HG03342 (cell line): ENCODE data around the gene TAF11L6.
"Not testable (repeated sequence)": the region's sequence is repeated elsewhere in the genome, so short reads cannot be mapped to it uniquely, and the experiment has no call there.

ENCODE experiments used
- ATAC-seq: cut with Tn5 transposase; IDR thresholded peaks from one replicate; pipeline ENCODE4 v1.9.1; 2021; ENCODE audit warnings: mild to moderate bottlenecking, moderate library complexity; ENCODE audit not compliant: unreplicated experiment

The TAF11L6 gene

GRCh38 chr5:17528369-17528768 is at the start of gene TAF11L6:
Gene TAF11L6 (plus strand): TSS chr5:17528669.
- not testable (repeated sequence) for ATAC-seq

GRCh38 chr5:17481378-17481777 is 47.1 kb upstream of the TAF11L6 start:
- no peak for ATAC-seq

GRCh38 chr5:17482790-17483189 is 45.7 kb upstream of the TAF11L6 start:
- no peak for ATAC-seq

DNA sequence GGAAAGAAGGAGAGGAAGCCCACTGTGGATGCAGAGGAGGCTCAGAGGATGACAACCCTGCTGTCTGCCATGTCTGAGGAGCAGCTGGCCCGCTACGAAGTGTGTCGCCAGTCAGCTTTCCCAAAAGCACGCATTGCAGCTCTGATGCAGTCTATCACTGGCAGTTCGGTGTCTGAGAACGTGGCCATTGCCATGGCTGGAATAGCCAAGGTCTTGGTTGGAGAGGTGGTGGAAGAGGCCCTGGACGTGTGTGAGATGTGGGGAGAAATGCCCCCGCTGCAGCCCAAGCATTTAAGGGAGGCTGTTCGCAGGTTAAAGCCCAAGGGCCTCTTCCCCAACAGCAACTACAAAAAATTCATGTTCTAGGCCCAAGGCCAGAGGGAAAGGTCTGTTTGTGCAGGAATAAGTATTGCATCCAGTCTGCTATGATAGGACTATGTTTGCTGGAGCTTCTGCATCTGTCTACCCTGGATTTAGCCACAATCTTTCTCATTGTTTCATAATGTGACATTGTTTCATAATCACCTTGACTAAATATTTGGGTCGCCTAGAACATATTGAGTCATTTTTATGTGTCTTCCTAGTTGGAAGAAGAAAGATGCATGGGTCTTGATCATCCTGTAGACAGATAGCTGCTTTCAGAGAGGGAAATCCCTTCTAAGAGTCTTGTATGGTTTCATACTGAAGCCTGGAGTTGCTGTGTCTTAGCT is 41.9 kb upstream of the TAF11L6 start:
- ATAC-seq, result not testable (repeated sequence)

- no peak for ATAC-seq
Observed at GRCh38 chr5:17487174-17487512, 41.3 kb upstream of the TAF11L6 start.

- not testable (repeated sequence) for ATAC-seq
Observed at GRCh38 chr5:17491257-17491656, 37.2 kb upstream of the TAF11L6 start.

- no peak for ATAC-seq
Observed at GRCh38 chr5:17492770-17493169, 35.7 kb upstream of the TAF11L6 start.

- ATAC-seq, result no peak
Observed at GRCh38 chr5:17497446-17497845, 31.0 kb upstream of the TAF11L6 start.

GRCh38 chr5:17497931-17498330 is 30.5 kb upstream of the TAF11L6 start, which contains the start of gene TAF11L2:
Gene TAF11L2 (plus strand): TSS chr5:17498231.
- not testable (repeated sequence) for ATAC-seq

- no peak for ATAC-seq
Observed at GRCh38 chr5:17511775-17512325, 16.6 kb upstream of the TAF11L6 start.

- not testable (repeated sequence) for ATAC-seq
Observed at GRCh38 chr5:17517526-17517925, 10.9 kb upstream of the TAF11L6 start.

GRCh38 chr5:17518067-17518466 is 10.4 kb upstream of the TAF11L6 start, which contains the start of gene TAF11L3:
Gene TAF11L3 (plus strand): TSS chr5:17518367.
- ATAC-seq, result not testable (repeated sequence)

DNA sequence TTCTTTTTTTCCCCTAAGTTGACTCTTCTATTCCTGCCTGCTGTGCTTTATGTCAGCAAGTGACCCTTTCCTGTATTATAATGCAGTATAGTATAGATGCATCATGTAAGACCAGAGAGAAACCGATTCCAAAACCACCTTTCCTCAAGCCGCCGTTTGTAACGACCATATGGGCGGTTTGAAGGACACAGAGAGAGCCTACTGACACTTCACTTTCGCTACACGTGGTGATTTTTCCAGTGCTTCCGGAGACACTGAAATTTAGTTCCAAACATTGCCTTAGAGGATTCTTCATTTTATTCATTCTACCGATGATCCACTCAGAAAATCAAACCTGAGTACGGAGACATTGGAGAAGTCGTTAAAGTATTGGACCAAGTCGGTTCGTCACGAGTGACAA is 9.0 kb upstream of the TAF11L6 start:
- not testable (repeated sequence) for ATAC-seq

- not testable (repeated sequence) for ATAC-seq
Observed at GRCh38 chr5:17521501-17521900, 7.0 kb upstream of the TAF11L6 start, which contains the start of gene TAF11L4. Gene TAF11L4 (plus strand): TSS chr5:17521801.

GRCh38 chr5:17524935-17525334 is 3.5 kb upstream of the TAF11L6 start, which contains the start of gene TAF11L5:
Gene TAF11L5 (plus strand): TSS chr5:17525235.
- not testable (repeated sequence) for ATAC-seq

DNA sequence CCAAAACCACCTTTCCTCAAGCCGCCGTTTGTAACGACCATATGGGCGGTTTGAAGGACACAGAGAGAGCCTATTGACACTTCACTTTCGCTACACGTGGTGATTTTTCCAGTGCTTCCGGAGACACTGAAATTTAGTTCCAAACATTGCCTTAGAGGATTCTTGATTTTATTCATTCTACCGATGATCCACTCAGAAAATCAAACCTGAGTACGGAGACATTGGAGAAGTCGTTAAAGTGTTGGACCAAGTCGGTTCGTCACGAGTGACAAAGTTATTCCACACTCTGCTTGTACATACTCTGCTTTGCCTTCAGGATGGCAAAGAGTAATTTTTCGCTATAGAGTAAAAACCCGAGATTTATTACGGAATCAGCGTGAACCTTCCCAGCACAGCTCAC is 2.0 kb upstream of the TAF11L6 start:
- ATAC-seq, result not testable (repeated sequence)
